WTC11 (cell line): ENCODE results near the gene MET.

ENCODE experiments used
- SMAD3 ChIP-seq: sonication (generic); formaldehyde crosslinking; IDR thresholded peaks from 2 replicates; pipeline ENCODE4 v1.8.0; 2022; ENCODE audit warnings: missing genetic modification reagents, mild to moderate bottlenecking, borderline replicate concordance
- TF ChIP-seq, protein P1 (sequence below): sonication (generic); formaldehyde crosslinking; IDR thresholded peaks from 2 replicates; pipeline ENCODE4 v1.8.1; 2023; ENCODE audit warnings: mild to moderate bottlenecking, moderate library complexity, missing genetic modification reagents
- TF ChIP-seq, protein P2 (sequence below): fragments of 200-600 bp; IDR thresholded peaks from 2 replicates; pipeline ENCODE4 v1.8.0; 2022; ENCODE audit warnings: antibody characterized with exemption

DNA sequence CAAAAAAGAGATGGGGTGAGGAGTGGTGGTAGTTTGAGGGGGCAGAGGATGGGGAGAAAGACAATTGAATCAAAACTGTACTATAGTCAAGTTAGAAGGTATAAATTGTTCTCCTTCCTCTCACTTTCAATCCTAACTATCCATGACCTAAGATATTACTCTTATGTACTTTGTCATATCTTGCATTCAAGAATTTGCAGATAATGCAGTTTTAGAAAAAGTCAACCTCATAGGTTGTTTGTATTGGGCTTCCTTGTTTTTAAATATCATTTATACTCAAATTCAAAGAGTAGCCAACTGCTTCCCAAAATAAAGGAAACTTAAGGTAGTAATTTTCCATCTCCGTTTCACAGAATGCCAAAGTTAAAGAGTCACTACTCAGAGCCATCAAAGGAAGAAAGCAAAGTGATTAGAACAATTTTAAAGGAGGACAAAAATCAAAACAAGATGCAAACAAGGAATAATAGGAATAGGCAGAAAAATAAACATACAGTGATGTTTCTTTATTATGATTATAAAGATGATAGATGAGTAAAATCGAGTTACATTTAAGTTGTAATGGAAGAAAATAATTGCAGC lies 32.7 kb downstream of the MET start:
- TF ChIP-seq, protein P1, sequence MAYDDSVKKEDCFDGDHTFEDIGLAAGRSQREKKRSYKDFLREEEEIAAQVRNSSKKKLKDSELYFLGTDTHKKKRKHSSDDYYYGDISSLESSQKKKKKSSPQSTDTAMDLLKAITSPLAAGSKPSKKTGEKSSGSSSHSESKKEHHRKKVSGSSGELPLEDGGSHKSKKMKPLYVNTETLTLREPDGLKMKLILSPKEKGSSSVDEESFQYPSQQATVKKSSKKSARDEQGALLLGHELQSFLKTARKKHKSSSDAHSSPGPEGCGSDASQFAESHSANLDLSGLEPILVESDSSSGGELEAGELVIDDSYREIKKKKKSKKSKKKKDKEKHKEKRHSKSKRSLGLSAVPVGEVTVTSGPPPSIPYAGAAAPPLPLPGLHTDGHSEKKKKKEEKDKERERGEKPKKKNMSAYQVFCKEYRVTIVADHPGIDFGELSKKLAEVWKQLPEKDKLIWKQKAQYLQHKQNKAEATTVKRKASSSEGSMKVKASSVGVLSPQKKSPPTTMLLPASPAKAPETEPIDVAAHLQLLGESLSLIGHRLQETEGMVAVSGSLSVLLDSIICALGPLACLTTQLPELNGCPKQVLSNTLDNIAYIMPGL (CRISPR knock-in tag): no peak
- TF ChIP-seq, protein P2, sequence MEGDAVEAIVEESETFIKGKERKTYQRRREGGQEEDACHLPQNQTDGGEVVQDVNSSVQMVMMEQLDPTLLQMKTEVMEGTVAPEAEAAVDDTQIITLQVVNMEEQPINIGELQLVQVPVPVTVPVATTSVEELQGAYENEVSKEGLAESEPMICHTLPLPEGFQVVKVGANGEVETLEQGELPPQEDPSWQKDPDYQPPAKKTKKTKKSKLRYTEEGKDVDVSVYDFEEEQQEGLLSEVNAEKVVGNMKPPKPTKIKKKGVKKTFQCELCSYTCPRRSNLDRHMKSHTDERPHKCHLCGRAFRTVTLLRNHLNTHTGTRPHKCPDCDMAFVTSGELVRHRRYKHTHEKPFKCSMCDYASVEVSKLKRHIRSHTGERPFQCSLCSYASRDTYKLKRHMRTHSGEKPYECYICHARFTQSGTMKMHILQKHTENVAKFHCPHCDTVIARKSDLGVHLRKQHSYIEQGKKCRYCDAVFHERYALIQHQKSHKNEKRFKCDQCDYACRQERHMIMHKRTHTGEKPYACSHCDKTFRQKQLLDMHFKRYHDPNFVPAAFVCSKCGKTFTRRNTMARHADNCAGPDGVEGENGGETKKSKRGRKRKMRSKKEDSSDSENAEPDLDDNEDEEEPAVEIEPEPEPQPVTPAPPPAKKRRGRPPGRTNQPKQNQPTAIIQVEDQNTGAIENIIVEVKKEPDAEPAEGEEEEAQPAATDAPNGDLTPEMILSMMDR: no peak
- no peak for TF ChIP-seq SMAD3
